GM19238 (cell line): ENCODE data around the gene RFWD3.
"Not testable (repeated sequence)": the region's sequence is repeated elsewhere in the genome, so short reads cannot be mapped to it uniquely, and the experiment has no call there.

Experiments used
- DNase-seq: peaks from one replicate; pipeline ENCODE4 v3.0.0; 2011; ENCODE audit warnings: low spot score; ENCODE audit not compliant: insufficient read length

RFWD3 gene, protein sequence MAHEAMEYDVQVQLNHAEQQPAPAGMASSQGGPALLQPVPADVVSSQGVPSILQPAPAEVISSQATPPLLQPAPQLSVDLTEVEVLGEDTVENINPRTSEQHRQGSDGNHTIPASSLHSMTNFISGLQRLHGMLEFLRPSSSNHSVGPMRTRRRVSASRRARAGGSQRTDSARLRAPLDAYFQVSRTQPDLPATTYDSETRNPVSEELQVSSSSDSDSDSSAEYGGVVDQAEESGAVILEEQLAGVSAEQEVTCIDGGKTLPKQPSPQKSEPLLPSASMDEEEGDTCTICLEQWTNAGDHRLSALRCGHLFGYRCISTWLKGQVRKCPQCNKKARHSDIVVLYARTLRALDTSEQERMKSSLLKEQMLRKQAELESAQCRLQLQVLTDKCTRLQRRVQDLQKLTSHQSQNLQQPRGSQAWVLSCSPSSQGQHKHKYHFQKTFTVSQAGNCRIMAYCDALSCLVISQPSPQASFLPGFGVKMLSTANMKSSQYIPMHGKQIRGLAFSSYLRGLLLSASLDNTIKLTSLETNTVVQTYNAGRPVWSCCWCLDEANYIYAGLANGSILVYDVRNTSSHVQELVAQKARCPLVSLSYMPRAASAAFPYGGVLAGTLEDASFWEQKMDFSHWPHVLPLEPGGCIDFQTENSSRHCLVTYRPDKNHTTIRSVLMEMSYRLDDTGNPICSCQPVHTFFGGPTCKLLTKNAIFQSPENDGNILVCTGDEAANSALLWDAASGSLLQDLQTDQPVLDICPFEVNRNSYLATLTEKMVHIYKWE

GRCh38 chr16:74666425-74667254 lies at the start of gene RFWD3:
TSS of gene RFWD3 (minus strand) at chr16:74666877. CDS start at chr16:74661449, 5,428 bp downstream.
- DNase-seq = peak; percentile 94

DNA sequence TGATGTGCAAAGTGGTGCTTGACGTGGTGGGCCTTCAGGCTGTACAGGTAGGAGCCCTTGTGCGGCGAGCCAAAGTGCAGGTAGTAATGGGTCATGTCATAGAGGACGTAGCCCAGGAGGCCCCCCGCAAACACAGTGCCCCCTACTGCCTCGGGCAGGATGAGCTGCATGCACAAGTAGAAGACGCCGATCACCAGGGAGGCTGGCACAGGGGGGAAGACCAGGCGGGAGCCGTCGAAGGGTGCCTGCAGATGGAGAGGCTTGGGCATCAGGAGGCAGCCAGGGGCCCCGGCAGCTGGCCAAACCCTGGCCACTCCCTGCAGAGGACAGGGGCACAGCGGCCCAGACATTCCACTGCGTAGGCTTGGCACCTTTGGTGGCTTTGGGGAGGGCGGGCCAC lies 49.7 kb upstream of the RFWD3 start:
- DNase-seq = no peak

- no peak for DNase-seq
Measured at GRCh38 chr16:74713876-74714275, 47.2 kb upstream of the RFWD3 start.

DNA sequence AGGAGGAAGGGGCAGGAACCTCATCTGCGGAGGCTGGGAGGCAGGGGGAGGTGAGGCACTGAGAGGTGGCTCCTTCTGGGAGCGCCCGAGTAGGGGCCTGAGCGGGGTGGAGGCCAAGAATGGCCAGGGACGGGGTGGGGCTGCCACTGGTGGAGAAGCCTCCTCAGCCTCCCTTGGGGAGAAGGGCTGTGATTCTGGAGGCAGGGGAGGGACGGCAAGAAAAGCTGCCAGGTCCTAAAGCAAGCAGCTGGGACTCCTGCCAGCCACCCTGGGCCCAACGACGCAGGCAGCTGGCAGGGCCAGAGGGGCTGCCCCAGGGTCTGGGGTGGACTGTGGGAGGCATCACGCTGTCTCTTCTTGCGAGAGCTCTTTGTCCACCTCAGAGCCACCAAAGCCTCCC lies 46.6 kb upstream of the RFWD3 start:
- DNase-seq = no peak

DNA sequence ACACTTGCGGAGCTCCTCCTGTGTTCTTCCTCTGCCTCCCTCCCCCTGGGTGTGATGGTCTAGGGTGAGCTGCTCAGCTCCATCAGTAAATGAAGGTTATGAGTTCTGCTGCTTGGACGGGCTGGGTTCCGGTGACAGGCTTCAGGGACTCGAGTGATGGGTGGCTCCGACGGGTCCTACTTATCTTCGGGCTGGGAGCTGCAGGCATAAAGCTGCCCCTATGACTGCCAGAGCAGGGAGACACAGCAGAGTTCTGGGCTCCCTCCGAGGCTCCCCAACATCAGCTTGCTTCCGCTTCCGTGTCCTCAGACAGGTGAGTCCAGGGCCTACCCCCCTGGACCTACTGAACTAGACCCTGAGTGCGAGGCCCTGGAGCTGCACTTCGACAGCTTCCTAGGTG lies 45.3 kb upstream of the RFWD3 start:
- no peak for DNase-seq

GRCh38 chr16:74710401-74710800 lies 43.7 kb upstream of the RFWD3 start:
- DNase-seq = no peak

GRCh38 chr16:74709441-74709877 lies 42.8 kb upstream of the RFWD3 start:
- DNase-seq = peak; percentile 66

- peak; percentile 49 for DNase-seq
Measured at GRCh38 chr16:74700438-74701225, 34.0 kb upstream of the RFWD3 start, which contains the start of gene MLKL. TSS of gene MLKL (minus strand) at chr16:74700862. CDS start at chr16:74695757, 5,105 bp downstream.

DNA sequence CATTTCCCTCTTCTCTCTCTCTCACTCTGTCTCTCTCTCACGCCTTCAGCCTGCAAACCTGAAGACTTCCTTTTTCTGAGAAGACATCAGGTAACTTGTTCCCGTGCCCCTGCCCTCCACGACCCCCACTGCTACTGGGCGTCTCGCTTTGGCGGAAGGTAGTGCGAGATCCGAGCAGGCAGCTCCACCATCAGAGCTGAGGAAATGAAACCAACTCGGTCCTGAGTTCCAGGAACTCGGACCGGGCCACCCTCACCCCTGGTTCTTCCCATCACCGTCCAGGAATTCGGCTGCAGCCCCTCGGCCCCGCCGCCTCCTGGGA lies 33.4 kb upstream of the RFWD3 start:
- DNase-seq = peak; percentile 39

DNA sequence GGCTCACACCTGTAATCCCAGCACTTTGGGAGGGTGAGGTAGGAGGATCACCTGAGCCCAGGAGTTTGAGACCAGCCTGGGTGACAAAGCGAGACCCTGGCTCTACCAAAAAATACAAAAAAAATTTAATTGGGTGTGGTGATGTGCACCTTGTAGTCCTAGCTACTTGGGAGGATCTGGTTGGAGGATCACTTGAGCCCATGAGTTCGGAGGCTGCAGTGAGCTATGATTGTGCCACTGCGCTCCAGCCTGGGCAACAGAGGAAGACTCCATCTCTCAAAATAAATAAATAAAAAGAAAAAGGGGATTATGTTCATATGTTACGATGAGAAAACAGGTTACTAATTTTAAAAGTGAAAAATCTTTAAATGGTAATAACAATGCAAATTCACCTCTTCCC lies 33.0 kb upstream of the RFWD3 start:
- no peak for DNase-seq

DNA sequence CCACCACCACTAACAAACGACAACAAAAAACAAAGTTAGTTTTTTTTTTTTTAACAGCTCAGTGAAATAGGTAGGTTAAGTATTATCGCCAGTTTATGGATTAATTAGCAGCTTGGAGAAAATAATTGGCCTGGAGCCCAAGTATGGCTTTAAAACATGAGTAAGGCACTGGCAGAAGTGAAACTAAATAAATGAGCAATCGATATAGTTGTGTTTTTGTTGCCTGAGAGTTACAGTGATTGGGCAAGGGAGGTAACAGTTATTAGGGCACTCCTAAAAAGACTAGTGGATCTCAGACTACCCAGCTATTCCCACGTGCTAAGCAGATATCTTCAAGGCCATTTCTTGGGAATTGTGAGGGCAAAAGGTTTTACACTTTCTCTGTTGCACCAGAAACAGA lies 31.5 kb upstream of the RFWD3 start:
- no peak for DNase-seq

DNA sequence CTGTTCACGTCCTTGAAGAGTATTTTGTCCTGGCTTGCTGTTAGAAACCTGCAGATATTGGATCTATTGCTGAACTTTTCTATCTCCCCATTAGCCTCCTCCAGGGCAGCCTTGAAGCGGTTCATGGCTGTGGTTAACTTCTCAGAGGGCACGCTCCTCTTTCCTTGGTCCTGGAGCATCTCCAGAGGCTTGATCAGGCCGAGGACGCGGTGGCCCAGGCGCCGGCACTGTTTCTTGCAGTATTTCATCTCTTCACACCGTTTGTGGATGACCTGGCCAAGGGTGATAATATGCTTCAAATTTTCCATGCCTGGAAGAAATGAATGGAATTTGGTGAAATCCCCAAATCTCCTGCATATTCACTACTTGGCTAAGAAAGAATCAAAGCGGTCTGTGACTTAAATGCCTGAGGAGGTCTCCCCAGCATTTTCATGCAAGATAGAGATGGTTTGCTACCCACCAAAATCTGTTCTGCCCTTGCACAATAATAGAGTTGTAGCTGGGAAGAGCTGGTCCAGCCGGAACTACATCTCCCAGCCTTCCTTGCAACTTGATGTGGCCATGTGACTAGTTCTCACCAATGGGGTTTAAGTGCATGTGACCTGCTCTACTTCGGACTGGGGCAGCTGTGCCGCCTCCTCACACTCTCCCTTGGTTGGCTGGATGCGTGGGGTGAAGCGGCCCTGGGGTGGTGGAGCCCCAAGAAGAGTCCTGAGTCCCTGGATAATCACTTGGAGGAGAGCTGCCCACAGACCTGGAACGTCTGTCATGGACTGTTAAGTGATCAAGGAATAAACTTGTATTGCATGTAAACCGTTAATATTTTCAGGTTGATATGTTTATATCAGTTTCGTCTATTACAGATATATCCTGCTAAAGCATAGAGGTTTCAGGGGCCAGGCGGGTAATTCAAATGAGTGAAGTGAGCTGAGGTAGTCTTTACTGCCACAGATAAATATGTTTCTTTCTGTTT lies 29.1 kb upstream of the RFWD3 start:
- peak; percentile 72 for DNase-seq

DNA sequence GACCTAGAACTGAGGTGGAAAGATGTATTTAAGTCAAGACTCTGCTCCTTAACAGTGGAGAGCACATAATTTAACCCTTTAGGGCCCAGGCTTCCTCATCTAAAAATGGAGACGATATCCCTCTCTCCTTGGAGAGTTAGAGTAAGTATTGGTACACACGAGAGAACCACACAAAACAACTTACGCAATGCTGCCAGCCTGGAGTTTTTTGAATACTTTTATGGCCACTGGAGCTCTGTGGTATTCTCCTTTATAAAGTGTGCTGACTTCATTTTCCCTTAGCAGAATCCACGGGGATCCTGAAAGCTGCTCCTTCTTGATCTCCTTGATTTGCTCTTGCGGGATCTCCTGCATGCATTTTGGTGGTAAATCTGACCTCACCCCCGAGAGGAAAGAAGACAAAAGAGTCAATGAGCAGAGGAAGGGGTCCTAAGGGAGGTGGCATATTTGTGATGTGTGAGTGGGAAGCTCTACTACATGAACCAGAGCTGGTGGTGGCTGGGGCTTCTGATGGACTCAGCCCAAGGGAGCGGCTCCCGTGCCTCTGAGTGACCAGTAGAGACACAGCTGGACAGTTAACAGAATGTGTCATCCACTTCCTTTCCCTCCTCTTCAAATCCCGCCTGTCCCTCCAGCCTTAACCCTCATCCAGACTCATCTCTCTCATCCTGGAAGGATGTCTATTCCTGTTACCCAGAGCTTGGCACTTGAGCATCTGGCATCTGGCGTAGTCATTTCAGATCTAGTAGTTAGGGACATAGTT lies 24.6 kb upstream of the RFWD3 start:
- DNase-seq = no peak

- DNase-seq = no peak
Measured at GRCh38 chr16:74682556-74682955, 15.9 kb upstream of the RFWD3 start.

GRCh38 chr16:74680681-74681080 lies 14.0 kb upstream of the RFWD3 start:
- DNase-seq = no peak

DNA sequence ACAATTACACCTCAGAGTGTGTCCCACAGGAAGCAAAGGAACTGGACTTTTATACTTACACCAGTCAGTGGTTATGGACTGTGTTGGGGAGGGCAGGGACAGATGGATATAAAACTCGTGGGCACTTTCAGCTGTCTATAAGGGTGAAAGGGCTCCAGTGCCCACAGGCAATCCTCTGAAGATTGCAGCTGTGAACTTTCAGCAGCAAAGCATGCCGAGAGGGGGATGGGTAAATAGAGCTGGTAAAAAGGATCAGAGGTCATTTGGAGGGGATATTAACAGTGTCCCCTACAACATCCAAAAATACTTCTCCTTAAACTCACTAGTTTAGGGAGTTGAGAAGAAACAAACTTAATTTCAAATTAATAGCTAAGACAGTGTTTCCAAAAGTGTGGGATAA lies 13.3 kb upstream of the RFWD3 start:
- DNase-seq = no peak

- no peak for DNase-seq
Measured at GRCh38 chr16:74677868-74678267, 11.2 kb upstream of the RFWD3 start.

- no peak for DNase-seq
Measured at GRCh38 chr16:74673876-74674275, 7.2 kb upstream of the RFWD3 start.

DNA sequence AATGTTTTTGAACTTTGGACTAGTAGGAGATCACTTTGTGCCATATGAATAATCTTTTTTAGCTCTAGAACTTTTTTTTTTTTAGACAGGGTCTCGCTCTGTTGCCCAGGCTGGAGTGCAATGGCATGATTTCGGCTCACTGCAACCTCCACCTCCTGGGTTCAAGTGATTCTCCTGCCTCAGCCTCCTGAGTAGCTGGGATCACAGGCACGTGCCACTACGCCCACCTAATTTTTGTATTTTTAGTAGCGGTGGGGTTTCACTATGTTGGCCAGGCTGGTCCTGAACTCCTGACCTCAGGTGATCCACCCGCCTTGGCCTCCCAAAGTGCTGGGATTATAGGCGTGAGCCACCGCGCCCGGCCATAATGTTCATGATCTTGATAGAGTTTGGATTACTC lies 2.2 kb upstream of the RFWD3 start:
- DNase-seq = not testable (repeated sequence)
